ENCODE results near the gene TRPM3.

- TF ChIP-seq CTCF (IDR thresholded peaks at IDR 0.05): no peak
- no peak for TF ChIP-seq EZH2 (IDR thresholded peaks at IDR 0.05; ENCODE audit: borderline replicate concordance, insufficient read depth, low read depth, low read length, poor library complexity, severe bottlenecking)
Measured at GRCh38 chr9:70696694-70697335, 424.6 kb downstream of the TRPM3 start.
